Astrocyte (in vitro differentiated cells and primary cell): ENCODE results near the gene LIMK1.

Experiments
- EZH2 ChIP-seq: IDR thresholded peaks from 2 replicates; pipeline ENCODE4 v1.6.1; 2012; ENCODE audit warnings: mild to moderate bottlenecking, low read length, inconsistent platforms; ENCODE audit not compliant: insufficient read depth
- TF ChIP-seq, protein P1 (sequence below): IDR thresholded peaks from 2 replicates; pipeline ENCODE4 v1.5.1; 2011; ENCODE audit warnings: low read depth, mild to moderate bottlenecking, inconsistent platforms, low read length, moderate library complexity; ENCODE audit not compliant: insufficient read depth

GRCh38 chr7:74138945-74139843 lies 55.6 kb downstream of the LIMK1 start:
- TF ChIP-seq, protein P1, sequence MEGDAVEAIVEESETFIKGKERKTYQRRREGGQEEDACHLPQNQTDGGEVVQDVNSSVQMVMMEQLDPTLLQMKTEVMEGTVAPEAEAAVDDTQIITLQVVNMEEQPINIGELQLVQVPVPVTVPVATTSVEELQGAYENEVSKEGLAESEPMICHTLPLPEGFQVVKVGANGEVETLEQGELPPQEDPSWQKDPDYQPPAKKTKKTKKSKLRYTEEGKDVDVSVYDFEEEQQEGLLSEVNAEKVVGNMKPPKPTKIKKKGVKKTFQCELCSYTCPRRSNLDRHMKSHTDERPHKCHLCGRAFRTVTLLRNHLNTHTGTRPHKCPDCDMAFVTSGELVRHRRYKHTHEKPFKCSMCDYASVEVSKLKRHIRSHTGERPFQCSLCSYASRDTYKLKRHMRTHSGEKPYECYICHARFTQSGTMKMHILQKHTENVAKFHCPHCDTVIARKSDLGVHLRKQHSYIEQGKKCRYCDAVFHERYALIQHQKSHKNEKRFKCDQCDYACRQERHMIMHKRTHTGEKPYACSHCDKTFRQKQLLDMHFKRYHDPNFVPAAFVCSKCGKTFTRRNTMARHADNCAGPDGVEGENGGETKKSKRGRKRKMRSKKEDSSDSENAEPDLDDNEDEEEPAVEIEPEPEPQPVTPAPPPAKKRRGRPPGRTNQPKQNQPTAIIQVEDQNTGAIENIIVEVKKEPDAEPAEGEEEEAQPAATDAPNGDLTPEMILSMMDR, result no peak
- TF ChIP-seq EZH2, result no peak
